Measurements from ENCODE around the gene ZWILCH. TPM values are rescaled to one million over a fixed set of nuclear protein-coding genes. Genes with fewer than 3 reads are reported as not detected.

ZWILCH gene
- total RNA-seq, 1 donor from 2014 or later, result 13.4 TPM

Other genes starting within 250 kb of the ZWILCH start
- gene DIS3L, start 211.8 kb upstream of the ZWILCH start, total RNA-seq, result 17.5 and 20.9 TPM in 2 replicates
- 3.7 and 7.1 TPM in 2 replicates for gene TIPIN, start 148.6 kb upstream of the ZWILCH start, total RNA-seq
- gene MAP2K1, start 118.4 kb upstream of the ZWILCH start, total RNA-seq, result 29.8 and 33.3 TPM in 2 replicates
- 15.5 and 16.7 TPM in 2 replicates for gene SNAPC5, start 7.6 kb upstream of the ZWILCH start, total RNA-seq
- 1,501 and 2,634 TPM in 2 replicates for gene RPL4, start 471 bp upstream of the ZWILCH start, total RNA-seq
- gene LCTL, start 60.7 kb downstream of the ZWILCH start, total RNA-seq, result not detected in 2 replicates
- 7.1 and 7.5 TPM in 2 replicates for gene SMAD6, start 196.9 kb downstream of the ZWILCH start, total RNA-seq

Measured in dermis microvascular lymphatic vessel endothelial cell (primary cell).